Fibroblast of the conjunctiva (primary cell): ENCODE data around the gene CD163L1.

ENCODE experiments used
- DNase-seq: peaks from one replicate; pipeline ENCODE4 v3.0.0-alpha.2; 2010; ENCODE audit warnings: low read depth

Gene CD163L1

GRCh38 chr12:7324176-7324575 is 119.8 kb downstream of the CD163L1 start:
- DNase-seq = no peak

DNA sequence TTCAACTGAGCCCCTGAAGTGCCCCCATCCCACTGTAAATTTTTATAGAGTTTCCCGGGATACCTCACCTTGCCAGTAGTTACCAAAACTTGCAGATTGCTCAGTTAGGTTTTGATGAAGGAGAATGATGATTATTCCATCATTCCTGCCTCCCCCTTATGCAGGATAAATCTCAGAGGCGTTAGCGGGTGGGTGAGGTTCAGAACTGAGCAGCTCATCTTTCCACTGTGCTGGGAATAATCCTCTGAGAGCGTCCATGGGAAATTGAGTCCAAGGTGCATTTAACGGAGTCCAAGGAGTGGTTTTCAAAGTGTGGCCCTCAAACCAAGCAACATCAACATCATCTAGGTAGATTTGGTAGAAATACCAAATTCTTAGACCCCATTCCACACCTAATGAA is 121.4 kb downstream of the CD163L1 start:
- DNase-seq = no peak

DNA sequence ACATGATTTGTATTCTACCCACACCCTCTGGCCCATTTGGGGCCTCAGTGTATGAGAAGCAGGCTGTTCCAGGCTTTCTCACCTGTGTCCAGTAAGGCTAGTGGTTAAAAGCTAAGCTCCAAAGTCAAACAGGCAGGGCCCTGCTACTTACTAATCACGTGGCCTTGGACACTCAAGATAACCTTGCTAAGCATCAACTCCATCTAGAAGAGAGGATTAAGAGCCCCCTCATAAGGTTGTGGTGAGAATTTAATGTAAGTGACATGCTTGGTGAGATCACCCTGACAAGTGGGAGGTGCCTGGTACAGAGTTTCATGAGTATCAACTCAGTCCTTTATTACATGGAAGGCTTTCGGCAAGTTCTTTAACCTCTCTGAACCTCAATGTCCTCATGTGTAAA is 122.3 kb downstream of the CD163L1 start:
- DNase-seq = no peak

DNA sequence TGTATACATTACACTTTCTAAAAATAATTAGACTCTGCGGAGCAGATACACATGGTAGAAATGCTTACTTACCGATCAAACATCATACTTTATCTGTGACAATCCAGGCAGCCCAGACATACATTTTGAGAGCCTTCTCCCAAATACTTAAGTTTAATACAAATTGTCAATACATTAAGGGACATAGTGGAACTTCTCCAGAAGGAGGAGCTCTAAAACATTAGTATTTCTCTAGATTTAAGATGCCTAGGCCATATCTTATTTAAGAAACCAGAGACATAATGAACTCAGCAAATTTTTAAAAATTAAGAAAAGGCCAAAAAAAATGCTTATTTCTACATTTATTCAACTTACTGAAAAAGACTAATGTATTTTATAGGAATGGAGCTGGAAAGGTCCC is 124.0 kb downstream of the CD163L1 start:
- DNase-seq = no peak

DNA sequence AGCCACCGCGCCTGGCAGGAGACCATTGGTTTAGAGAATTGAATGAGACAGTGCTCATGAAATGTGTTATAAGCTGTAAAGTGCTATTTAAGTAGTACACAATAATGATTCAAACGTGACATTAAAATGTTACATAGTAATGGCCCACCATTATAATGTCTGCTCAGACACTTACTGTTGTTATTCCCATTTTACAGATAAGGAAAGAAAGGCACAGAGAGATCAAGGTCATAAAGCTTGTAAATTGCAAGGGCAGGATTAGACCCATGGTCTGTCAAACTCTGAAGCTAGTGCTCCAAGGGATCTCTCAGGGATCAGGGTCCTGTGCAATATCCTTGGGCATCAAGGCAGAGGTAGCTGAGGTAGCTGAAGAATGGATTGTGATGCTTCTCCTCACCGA is 133.9 kb downstream of the CD163L1 start:
- DNase-seq = no peak
